ENCODE measurements around the gene CDC27. TPM values are rescaled to one million over a fixed set of nuclear protein-coding genes. Genes with fewer than 3 reads are reported as not detected.

The CDC27 gene
- total RNA-seq, 1 experiment from 2014 or later: 95.9 TPM

GRCh38 chr17:47231866-47232265 is 42.8 kb upstream of the CDC27 start:
- Histone ChIP-seq H3K36me3 (ENCODE audit: insufficient read depth, low read length, poor library complexity, severe bottlenecking) (no peaks in the 10 kb centered on the region), H3K9me3 (ENCODE audit: low read depth, low read length, poor library complexity, severe bottlenecking) (no peaks in the 10 kb centered on the region), H3K4me3 (ENCODE audit: low read depth, low read length, poor library complexity, severe bottlenecking) (no peak overlapping the region), H3K27ac (ENCODE audit: low read depth, low read length, poor library complexity, severe bottlenecking) (no peak overlapping the region), H3K27me3 (replicated peaks; ENCODE audit: insufficient read depth, low read depth, low read length, poor library complexity) (no peaks in the 10 kb centered on the region), H3K4me1 (ENCODE audit: insufficient read depth, low read length, poor library complexity, severe bottlenecking) (peaks cover 3% of the 10 kb centered on the region)
- intact Hi-C loops (cut with micrococcal nuclease; ENCODE audit: unreplicated experiment): no loop called here
- ChIA-PET POLR2A (ENCODE audit: low non-redundant PET) (no interaction called here), CTCF (interaction anchor here (0.6 kb wide), 1 partner anchor 331 kb away, joined by 6 read pairs; no protein-coding TSS in a partner anchor)
- no peak for DNase-seq (ENCODE audit: low spot score)
- no TSS peak for BruUV-seq (replicated peaks)
- TF ChIP-seq EZH2 (IDR thresholded peaks at IDR 0.05; ENCODE audit: borderline replicate concordance, low read depth, low read length, poor library complexity, severe bottlenecking) (no peak), CTCF (conservative IDR thresholded peaks at IDR 0.05; ENCODE audit: low read depth, low read length) (no peak)

GRCh38 chr17:47231334-47231733 is 42.2 kb upstream of the CDC27 start:
- BruUV-seq (replicated peaks): no TSS peak
- TF ChIP-seq EZH2 (IDR thresholded peaks at IDR 0.05; ENCODE audit: borderline replicate concordance, low read depth, low read length, poor library complexity, severe bottlenecking): no peak
- DNase-seq (ENCODE audit: low spot score): no peak
- H3K4me1 ChIP-seq (ENCODE audit: insufficient read depth, low read length, poor library complexity, severe bottlenecking): peaks cover 3% of the 10 kb centered on the region
- H3K27me3 ChIP-seq (replicated peaks; ENCODE audit: insufficient read depth, low read depth, low read length, poor library complexity): no peaks in the 10 kb centered on the region
- ChIA-PET POLR2A (ENCODE audit: low non-redundant PET) (no interaction called here), CTCF (interaction anchor here (0.6 kb wide), 1 partner anchor 330 kb away, joined by 6 read pairs; no protein-coding TSS in a partner anchor)
- H3K9me3 ChIP-seq (ENCODE audit: low read depth, low read length, poor library complexity, severe bottlenecking): no peaks in the 10 kb centered on the region
- H3K4me3 ChIP-seq (ENCODE audit: low read depth, low read length, poor library complexity, severe bottlenecking): no peak overlapping the region
- H3K27ac ChIP-seq (ENCODE audit: low read depth, low read length, poor library complexity, severe bottlenecking): no peak overlapping the region
- intact Hi-C loops (cut with micrococcal nuclease; ENCODE audit: unreplicated experiment): no loop called here
- H3K36me3 ChIP-seq (ENCODE audit: insufficient read depth, low read length, poor library complexity, severe bottlenecking): no peaks in the 10 kb centered on the region

GRCh38 chr17:47230864-47231263 is 41.8 kb upstream of the CDC27 start:
- BruUV-seq (replicated peaks): no TSS peak
- Histone ChIP-seq H3K4me1 (ENCODE audit: insufficient read depth, low read length, poor library complexity, severe bottlenecking) (peaks cover 3% of the 10 kb centered on the region), H3K36me3 (ENCODE audit: insufficient read depth, low read length, poor library complexity, severe bottlenecking) (no peaks in the 10 kb centered on the region), H3K27me3 (replicated peaks; ENCODE audit: insufficient read depth, low read depth, low read length, poor library complexity) (no peaks in the 10 kb centered on the region), H3K9me3 (ENCODE audit: low read depth, low read length, poor library complexity, severe bottlenecking) (no peaks in the 10 kb centered on the region), H3K27ac (ENCODE audit: low read depth, low read length, poor library complexity, severe bottlenecking) (no peak overlapping the region), H3K4me3 (ENCODE audit: low read depth, low read length, poor library complexity, severe bottlenecking) (no peak overlapping the region)
- TF ChIP-seq EZH2 (IDR thresholded peaks at IDR 0.05; ENCODE audit: borderline replicate concordance, low read depth, low read length, poor library complexity, severe bottlenecking) (no peak), CTCF (conservative IDR thresholded peaks at IDR 0.05; ENCODE audit: low read depth, low read length) (no peak)
- ChIA-PET CTCF (no interaction called here), POLR2A (ENCODE audit: low non-redundant PET) (interaction anchor here (0.5 kb wide), 1 partner anchor 90 kb away, joined by 3 read pairs; no protein-coding TSS in a partner anchor)
- intact Hi-C loops (cut with micrococcal nuclease; ENCODE audit: unreplicated experiment): no loop called here
- DNase-seq (ENCODE audit: low spot score): no peak
